ENCODE measurements around the gene FAM167B.
"Not testable (repeated sequence)": the region's sequence is repeated elsewhere in the genome, so short reads cannot be mapped to it uniquely, and the experiment has no call there.

DNA sequence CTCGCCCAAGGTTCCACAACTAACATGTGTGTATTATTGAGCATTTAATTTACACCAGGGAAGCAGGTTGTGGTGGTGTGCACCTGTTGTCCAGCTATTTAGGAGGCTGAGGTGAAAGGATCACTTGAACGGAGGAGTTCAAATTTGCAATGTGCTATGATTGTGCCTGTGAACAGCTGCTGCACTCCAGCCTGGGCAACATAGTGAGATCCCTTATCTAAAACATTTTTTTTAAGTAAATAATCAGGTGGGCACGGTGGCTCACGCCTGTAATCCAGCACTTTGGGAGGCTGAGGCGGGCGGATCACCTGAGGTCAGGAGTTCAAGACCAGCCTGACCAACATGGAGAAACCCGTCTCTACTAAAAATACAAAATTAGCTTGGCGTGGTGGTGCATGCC, 37.8 kb downstream of the FAM167B start:
- TF ChIP-seq, protein P1, sequence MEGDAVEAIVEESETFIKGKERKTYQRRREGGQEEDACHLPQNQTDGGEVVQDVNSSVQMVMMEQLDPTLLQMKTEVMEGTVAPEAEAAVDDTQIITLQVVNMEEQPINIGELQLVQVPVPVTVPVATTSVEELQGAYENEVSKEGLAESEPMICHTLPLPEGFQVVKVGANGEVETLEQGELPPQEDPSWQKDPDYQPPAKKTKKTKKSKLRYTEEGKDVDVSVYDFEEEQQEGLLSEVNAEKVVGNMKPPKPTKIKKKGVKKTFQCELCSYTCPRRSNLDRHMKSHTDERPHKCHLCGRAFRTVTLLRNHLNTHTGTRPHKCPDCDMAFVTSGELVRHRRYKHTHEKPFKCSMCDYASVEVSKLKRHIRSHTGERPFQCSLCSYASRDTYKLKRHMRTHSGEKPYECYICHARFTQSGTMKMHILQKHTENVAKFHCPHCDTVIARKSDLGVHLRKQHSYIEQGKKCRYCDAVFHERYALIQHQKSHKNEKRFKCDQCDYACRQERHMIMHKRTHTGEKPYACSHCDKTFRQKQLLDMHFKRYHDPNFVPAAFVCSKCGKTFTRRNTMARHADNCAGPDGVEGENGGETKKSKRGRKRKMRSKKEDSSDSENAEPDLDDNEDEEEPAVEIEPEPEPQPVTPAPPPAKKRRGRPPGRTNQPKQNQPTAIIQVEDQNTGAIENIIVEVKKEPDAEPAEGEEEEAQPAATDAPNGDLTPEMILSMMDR (IDR thresholded peaks at IDR 0.05 in 8 of 11, conservative IDR thresholded peaks at IDR 0.05 in 3 of 11) = not testable (repeated sequence)
- not testable (repeated sequence) for TF ChIP-seq POLR2A, POLR2AphosphoS5 (IDR thresholded peaks at IDR 0.05)
